Stimulated activated naive CD8-positive, alpha-beta T cell treated with anti-CD3 and anti-CD28 coated beads, Interleukin-15, Interleukin-2, amounts not matched to agents 100 U/mL and 50 U/mL, for 24 hours (primary cell): ENCODE data around the gene OR51B2.

Experiments used
- ATAC-seq: fragments of 150-1000 bp; cut with Tn5 transposase; one replicate; pipeline ENCODE4 v1.10.0; 2021
- DNase-seq: peaks from one replicate; pipeline ENCODE4 v3.0.0; 2021

The OR51B2 gene

GRCh38 chr11:5282628-5283027, 41.5 kb downstream of the OR51B2 start:
- no peak for ATAC-seq
- no peak for DNase-seq

GRCh38 chr11:5281596-5281995, 42.5 kb downstream of the OR51B2 start:
- ATAC-seq = no peak

GRCh38 chr11:5280582-5281102, 43.5 kb downstream of the OR51B2 start:
- ATAC-seq (peak; percentile 43), DNase-seq (peak; percentile 8)

More at GRCh38 chr11:5281596-5281995, 42.5 kb downstream of the OR51B2 start:
- no peak for DNase-seq

- DNase-seq = no peak
- no peak for ATAC-seq
Measured at GRCh38 chr11:5279471-5280090, 44.5 kb downstream of the OR51B2 start.

GRCh38 chr11:5277807-5278382, 46.2 kb downstream of the OR51B2 start:
- DNase-seq (no peak), ATAC-seq (no peak)

GRCh38 chr11:5276697-5277096, 47.4 kb downstream of the OR51B2 start:
- DNase-seq = no peak
- no peak for ATAC-seq

- no peak for DNase-seq
- ATAC-seq = no peak
Measured at GRCh38 chr11:5275369-5276110, 48.6 kb downstream of the OR51B2 start.

- no peak for ATAC-seq
- DNase-seq = no peak
Measured at GRCh38 chr11:5274395-5274794, 49.7 kb downstream of the OR51B2 start.
